HG03439 (cell line): Measurements from ENCODE around the gene GRK1.

ENCODE experiments used
- ATAC-seq: cut with Tn5 transposase; IDR thresholded peaks from one replicate; pipeline ENCODE4 v1.9.1; 2021; ENCODE audit warnings: mild to moderate bottlenecking, moderate library complexity; ENCODE audit not compliant: unreplicated experiment

Gene GRK1

DNA sequence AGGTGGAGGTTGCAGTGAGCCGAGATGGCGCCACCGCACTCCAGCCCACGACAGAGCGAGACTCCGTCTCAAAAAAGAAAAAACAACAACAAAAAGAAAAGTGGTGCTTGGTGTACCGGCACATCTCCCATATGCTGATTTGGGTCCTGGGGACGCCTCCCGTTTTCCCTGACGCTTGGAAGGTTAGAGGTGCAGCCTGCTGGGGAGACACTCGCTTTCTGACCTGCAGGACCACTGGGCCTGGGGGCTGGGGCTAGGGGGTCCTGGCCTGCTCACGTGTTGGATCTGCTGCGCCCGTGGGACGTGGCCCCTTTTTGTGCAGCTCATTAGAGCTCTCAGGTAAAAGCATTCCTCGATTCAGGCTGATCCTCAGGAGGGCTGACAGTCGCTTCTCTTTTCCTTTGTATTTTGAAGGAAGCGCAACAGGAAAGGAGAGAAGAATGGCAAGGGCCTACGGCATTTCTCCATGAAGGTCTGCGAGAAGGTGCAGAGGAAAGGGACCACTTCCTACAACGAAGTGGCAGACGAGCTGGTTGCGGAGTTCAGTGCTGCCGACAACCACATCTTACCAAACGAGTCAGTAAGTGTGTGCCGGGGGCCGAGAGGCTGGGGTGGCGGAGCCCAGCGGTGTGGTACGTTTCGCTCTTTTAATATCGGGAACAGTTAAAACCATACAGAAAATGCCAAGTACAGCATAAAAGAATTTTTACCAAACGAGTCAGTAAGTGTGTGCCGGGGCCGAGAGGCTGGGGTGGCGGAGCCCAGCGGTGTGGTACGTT, 34.1 kb upstream of the GRK1 start:
- no peak for ATAC-seq

DNA sequence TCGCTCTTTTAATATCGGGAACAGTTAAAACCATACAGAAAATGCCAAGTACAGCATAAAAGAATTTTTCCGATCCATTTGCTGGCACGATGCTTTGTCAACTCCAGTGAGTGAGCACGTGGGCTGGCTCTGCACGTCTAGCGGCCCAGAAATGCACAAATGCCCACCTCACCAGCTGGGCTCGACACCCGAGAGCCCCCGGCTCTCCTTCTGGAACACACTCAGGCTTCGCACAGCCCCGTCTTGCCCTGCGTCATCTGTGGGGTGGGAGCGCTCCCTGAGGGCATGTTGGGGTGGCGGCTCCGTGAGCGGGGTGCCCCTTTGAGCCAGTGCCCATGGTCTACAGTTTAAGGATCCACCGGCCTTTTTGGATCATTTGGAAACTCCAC, 33.5 kb upstream of the GRK1 start:
- no peak for ATAC-seq

DNA sequence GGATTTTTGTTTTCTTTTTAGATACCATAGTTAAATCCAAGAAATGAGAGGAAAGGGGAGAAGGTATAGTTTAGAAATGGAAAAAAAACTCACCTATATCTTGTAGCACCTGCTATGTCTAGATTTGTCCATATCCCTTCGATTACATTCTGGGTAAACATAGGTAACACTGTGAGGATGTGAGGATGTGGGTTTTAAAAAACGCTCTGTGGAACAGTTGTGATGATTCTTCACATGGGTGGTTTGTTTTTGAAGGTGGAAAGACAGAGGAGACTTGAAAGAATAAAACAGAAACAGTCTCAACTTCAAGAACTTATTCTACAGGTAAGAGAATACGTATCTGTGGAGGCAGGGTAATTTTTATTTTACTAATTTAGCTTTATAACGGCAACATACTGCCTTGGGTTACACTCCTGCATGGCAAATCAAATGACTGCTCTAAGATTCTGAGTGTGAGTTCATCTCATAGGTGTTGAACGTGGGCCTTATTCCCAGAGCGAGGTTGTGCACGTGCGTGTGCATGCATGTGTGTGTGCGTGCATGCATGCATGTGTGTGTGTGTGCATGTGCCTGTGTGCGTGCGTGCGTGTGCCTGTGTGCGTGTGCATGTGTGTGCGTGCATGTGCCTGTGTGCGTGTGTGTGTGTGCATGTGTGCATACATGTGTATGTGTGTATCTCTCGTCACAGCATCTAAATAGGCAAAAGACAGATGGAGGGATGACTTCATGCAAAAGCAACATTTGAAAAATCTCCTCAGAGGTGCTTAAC, 32.6 kb upstream of the GRK1 start:
- no peak for ATAC-seq

DNA sequence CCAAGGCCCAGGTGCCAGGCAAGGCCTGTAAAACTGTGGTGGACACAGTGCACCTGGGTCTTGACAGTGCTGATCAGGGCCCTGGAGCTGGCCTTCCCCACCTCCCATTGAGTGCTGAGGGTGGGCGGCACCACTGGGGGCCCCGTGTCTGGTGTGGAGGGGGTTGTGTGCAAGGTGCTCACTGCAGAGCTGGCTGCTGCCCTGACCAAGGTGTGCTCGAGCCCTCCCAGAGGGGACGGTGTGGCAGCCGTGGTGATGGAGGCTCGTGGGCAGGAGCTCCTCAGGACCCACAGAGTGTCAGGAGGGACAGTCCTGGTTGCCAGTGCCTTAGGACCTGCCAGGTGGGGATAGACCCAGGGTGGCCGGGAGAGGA, 32.0 kb upstream of the GRK1 start:
- ATAC-seq = no peak

DNA sequence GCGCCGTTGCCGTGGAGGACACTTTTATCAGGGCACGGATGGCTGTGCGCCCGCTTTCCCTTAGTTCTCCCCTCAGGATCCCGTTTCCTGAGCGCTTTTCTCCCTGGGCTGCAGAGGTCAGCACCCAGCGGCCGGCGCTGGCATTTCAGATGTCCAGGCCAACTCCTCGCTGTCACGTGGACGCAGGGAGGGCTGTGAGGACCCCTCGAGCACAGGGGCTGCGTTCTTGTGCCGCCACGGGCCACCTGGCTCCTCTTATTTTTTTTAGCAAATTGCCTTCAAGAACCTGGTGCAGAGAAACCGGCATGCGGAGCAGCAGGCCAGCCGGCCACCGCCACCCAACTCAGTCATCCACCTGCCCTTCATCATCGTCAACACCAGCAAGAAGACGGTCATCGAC, 31.3 kb upstream of the GRK1 start:
- no peak for ATAC-seq

DNA sequence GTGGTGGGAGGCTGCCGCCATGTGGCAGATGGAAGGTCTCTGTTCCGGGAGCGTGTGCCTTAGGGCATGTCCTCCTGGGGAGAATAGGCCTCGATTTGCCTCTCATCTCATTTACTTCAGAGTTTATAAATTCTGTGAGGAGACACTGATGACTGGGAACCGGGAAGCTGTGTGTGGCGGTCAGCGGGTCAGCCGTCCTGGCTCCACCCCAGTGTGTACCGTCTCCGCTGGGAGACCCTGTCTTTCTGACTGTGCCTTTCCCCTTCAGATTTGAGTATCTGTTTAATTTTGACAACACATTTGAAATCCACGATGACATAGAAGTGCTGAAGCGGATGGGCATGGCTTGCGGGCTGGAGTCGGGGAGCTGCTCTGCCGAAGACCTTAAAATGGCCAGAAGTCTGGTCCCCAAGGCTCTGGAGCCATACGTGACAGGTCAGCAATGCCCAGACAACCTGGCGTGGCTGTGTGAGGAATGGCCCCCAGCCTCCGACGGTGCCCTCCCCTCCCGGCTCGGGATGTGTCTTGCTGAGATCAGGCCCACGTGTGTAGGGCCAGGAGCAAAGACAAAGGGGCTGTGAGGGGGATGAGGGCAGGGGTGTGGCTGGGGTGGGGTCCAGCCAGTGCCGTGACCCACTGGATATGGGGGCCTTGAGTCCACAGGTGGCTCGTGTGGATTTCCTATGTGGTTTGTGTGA, 30.6 kb upstream of the GRK1 start:
- no peak for ATAC-seq

DNA sequence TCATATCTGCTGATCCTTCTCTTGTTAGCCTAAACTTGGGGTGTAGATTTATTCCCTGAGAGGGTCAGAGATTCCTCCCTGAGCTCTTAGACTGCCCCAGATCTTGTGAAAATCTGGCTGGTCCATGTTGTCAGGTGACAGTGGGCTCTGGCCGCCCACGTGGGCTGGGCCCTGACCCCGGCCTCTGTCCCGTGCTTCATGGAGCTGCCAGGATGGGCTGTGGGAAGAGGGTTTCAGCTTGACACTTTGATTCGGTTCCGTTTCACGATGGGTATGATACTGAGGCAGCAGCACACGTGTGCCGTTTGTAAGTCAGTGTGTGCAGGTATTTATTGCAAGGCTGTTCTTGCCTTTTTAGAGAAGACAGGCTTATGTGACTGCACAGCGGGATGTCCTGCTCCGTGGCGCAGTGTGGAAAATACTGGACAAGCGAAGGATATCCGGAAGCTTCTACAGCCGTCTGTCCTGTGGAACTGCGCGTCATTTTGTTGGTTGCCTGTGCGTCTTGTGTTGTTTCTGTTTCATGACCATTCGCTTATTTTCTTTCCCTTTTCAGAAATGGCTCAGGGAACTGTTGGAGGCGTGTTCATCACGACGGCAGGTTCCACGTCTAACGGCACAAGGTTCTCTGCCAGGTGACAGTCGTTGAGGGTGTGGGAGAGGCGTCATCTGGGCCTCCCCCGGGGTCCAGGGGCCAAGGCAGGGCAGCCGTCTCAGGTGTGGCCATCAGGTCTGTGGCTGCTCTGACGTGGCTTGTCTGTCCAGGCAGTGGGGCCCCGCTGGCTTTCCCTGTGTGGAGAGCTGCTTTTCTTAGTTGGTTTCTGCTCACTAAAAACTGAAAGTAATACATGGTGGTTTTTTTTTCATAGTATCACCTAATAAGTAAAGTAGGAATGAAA, 29.5 kb upstream of the GRK1 start:
- no peak for ATAC-seq

DNA sequence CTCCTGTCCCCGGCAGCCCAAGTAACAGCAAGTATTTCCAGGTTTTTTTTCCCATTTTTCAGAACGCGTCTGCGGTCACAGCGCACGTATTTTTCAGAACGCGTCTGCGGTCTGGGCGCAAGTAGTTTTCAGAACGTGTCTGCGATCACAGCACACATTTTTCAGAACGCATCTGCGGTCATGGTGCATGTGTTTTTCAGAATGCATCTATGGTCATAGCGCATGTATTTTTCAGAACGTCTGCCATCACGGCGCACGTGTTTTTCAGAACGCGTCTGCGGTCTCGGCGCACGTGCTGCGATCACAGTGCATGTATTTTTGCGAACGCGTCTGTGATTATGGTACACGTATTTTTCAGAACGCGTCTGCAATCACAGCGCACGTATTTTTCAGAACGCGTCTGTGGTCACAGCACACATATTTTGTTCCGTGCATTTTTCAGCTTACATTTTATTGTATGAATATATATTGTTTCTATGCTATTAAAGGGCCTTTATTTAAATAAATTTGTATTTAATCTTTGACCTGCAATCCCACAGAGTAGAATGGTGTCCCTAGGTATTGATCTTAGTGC, 28.8 kb upstream of the GRK1 start:
- ATAC-seq = no peak

DNA sequence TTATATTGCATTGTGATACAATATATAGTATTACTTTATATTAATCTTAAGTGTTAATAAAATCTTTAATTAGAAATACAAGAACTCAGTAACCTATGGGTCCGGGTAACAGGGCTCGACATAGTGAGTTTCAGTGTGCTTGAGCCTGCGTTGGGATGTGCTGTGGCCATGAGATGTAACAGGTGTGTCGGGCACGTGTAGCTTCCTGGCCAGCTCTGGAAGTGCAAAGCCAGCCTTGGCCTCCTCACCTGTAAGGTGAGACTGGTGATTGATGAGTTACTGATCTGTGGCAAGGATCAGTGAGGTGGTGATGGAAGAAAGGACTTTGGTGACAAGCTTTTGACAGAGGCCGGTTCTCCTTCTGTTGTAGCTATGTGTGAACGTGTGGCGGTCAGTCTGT, 28.2 kb upstream of the GRK1 start:
- no peak for ATAC-seq

DNA sequence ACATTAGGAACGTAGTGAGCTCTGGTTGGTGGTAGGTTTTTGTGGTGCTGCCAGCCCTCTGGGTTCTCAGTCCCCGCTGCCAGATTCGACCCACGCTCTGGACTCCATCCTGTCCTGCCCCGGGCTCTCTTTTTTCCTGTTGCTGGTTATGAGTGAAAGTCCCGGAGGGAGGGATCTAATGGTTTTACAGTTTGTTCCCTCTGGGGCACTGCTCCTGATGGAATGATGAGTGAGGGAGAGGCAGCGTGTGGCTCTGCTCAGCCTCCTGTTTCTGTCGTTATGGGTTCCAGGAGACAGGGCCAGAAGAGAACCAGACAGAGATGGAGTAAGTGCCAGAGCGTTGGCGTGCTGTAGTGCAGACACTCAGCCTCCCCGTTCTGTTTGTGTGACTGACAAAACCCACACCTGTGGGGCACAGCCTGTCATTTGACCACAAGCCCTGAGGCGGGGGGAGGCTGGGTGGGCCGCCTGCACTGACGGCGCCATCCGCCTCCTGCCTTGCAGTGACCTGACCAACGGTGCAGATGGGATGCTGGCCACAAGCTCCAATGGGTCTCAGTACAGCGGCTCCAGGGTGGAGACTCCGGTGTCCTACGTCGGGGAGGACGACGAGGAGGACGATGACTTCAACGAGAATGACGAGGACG, 27.3 kb upstream of the GRK1 start:
- no peak for ATAC-seq

DNA sequence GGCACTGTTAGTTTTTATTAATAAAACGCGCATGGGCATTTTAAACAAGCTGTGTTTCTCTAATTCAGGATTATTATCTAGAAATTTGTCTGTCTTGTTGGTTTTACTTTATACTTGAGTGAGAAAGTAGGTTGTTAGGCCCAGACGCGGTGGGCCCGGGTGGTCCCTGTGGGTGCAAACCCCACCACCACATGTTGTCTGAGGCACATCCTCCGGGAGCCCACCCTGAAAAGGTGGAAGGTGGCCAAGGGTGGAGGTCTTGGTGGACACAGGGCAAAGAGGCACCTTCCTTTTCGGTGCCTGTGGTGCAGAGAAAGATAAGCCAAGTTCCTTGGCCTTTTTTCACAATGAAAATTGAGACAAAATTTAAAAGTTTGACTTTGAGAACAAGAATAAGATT, 25.6 kb upstream of the GRK1 start:
- no peak for ATAC-seq

DNA sequence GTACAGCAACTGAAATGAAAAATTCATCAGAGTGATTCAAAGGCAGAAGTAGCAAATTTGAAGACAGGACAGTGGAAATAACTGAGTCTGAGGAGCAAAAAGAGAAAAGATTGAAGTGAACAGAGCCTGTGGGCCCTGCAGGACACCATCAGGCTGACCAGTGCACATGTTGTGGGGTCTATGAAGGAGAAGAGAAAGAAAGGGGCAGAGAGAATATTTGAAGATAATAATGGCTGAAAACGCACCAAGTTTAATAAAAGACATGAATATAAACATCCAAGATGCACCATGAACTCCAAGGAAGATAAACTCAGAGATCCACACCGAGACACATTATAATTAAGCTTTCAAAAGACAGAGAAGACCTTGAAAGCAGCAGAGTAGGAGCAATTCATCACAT, 24.5 kb upstream of the GRK1 start:
- ATAC-seq = no peak

DNA sequence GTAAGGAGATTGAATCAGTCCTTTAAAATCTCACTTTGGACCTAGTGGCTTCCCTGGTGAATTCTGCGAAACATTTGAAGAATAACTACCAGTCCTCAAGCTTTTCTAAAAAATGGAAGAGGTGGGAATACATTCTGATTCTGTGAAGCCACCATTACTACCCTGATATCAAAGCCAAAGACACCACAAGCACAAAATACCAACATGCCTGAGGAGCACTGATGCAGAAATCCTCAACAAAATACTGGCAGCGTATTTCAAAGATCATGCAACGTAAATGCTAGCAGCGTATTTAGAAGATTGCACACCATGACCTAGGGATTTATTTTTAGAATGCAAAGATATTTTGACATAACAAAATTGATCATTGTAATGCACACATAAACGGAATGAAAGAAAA, 23.4 kb upstream of the GRK1 start:
- no peak for ATAC-seq

DNA sequence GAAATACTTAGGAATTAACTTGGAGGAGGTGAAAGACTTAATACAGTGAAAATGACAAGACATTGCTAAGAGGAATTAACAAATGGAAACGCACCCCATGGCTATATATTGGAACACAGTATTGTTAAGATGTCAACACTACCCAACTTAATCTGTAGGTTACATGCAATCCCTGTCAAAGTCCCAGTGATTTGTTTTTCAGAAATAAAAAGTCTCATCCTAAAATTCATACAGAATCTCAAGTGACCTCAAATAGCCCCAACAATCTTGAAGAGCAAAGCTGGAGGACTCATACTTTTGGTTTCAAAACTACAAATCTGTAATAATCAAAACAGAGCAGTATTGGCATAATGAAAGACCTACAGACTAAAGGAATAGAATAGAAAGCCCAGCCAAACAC, 22.2 kb upstream of the GRK1 start:
- ATAC-seq = no peak

DNA sequence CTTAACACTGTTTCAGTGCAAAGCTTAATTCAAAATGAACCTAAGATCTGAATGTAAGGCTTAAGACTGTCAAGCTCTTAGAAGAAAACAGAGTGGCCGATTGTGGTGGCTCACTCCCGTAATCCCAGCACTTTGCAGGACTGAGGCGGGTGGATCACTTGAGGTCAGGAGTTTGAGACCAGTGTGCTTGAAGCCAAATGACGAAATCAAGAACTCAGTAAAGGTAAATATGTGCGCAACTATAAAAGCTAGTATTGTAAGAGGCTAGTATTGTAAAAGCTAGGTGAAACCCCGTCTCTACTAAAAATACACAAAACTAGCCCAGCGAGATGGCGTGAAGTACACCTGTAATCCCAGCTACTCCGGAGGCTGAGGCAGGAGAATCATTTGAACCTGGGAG, 21.7 kb upstream of the GRK1 start:
- no peak for ATAC-seq

DNA sequence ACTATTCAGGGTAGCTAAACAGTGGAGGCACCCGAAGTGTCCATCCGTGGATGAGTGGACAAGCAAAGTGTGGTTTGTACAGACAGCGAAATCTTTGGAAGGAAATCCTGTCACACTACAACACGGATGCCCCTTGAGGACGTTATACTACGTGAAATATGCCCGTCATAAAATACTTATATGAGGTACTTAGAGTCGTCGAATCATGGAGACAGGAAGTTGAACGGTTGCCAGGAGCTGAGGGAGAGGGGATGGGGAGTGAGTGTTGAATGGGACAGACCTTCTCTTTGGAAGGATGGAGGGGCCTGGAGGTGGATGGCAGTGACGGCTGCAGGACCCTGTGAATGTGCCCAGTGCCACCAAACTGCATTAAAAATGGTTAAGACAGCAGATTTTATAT, 20.6 kb upstream of the GRK1 start:
- ATAC-seq = no peak

DNA sequence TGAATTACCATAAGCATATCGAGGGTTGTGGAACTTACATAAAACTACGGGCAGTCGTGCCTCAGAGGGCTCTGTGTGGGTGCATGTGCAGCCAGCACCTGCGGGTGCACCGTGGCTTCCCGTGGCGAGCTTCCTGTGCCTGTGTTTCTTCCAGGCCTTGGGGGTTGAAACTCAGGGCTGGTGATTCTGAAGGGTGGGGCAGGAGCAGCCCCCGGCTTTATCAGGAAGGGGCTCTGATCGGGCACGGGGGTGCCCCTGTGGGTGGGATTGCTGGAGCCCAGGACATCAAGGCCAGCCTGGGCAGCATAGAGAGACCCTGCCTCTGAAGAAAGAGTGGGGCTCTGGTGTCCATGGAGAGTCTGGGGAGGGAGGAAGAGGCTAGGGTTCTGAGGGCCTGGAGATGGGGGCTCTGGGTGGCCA, 20.1 kb upstream of the GRK1 start:
- ATAC-seq = no peak

DNA sequence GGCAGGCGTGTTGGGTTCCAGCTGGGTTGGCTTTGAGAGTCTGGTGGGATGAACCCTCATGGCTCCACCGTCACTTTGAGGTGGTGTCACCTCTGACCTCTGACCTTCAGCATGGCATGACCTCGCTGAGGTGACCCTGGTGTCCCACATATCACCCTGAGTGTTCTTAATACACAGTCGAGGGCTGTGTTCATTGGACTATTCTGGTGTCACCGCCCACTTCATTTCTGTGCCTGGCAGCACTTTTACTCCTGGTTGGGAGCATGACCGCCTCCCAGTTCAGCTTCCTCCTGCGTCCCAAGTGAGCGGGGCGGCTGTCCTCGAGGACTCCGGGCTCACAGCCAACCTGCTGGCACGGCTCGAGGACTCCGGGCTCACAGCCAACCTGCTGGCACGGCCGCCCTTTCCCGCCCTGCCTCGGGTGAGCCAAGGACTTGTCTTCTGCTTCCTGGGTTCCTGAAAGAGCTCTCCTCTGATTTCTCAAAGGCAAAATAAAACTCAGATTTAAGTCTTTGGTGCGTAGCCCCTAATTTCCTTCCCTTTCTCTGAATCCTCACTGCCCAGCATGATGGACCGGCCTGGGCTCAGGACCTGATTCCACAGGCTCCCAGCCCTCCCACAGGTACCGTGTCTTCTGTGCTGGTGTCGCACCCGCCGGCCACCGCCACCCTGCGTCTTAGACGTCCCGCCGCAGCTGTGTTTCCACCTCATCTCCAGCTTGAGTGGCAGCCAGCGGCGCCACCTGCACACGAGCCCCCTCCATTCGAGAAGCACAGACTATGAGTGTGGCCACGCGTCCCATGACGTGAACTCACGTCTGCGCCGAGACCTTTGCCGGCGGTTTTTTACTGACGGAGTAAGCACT, 19.4 kb upstream of the GRK1 start:
- no peak for ATAC-seq

DNA sequence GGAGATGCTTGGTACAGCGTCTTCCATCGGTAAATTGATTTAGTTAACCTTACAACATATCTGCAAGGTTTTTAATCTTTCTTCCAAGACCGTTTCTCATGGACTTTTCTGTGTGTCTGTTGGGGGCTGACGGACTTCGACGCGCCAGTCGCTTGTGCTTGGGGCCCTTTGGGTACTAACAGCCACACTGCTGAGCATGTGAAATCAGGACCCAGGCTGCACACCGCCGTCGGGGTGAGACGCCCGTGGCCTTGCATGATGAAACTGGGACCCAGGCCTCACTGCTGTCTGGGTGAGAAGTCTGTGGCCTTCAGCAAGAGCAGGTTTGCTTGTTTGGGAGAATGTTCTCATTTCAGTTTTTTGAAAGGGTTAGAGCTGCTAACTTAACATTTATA, 18.8 kb upstream of the GRK1 start:
- no peak for ATAC-seq
